ENCODE results near the gene CDK4. TPM values are rescaled to one million over a fixed set of nuclear protein-coding genes. Genes with fewer than 3 reads are reported as not detected.
"Not testable (repeated sequence)": the region's sequence is repeated elsewhere in the genome, so short reads cannot be mapped to it uniquely, and the experiment has no call there.

The CDK4 gene
- total RNA-seq, 1 donor from 2014 or later = 193 TPM

GRCh38 chr12:57724003-57724935 is 27.8 kb downstream of the CDK4 start:
- peak; percentile 60 for DNase-seq (ENCODE audit: extremely low spot score, unreplicated experiment)
- Mint-ChIP-seq H3K4me3 (peak overlapping the region; percentile 62), H3K4me1 (ENCODE audit: unreplicated experiment) (no peaks in the 10 kb centered on the region), H3K9me3 (no peaks in the 10 kb centered on the region), H3K27ac (peak overlapping the region; percentile 61), H3K36me3 (peaks cover 12% of the 10 kb centered on the region), H3K27me3 (peaks cover 57% of the 10 kb centered on the region)
- no peak for TF ChIP-seq CTCF (conservative IDR thresholded peaks at IDR 0.05)

DNA sequence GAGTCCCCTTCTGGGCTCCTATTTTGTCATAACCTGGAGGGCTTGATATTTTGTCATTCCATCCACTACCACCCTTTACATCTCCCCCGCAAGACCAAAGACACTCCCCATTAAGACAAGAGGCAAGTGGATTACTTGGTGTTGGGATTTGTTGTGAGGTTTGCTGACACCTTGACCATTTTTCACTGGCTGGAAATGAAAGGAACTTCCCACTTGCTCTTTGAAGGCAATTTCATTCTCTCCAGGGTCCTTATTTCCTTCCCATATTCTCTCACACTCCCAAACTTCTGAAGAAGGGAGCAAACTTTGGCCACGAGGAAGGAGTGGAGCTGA is 28.5 kb downstream of the CDK4 start:
- TF ChIP-seq CTCF (conservative IDR thresholded peaks at IDR 0.05) = no peak
- H3K27ac Mint-ChIP-seq = no peak overlapping the region
- no peak for DNase-seq (ENCODE audit: extremely low spot score, unreplicated experiment)

DNA sequence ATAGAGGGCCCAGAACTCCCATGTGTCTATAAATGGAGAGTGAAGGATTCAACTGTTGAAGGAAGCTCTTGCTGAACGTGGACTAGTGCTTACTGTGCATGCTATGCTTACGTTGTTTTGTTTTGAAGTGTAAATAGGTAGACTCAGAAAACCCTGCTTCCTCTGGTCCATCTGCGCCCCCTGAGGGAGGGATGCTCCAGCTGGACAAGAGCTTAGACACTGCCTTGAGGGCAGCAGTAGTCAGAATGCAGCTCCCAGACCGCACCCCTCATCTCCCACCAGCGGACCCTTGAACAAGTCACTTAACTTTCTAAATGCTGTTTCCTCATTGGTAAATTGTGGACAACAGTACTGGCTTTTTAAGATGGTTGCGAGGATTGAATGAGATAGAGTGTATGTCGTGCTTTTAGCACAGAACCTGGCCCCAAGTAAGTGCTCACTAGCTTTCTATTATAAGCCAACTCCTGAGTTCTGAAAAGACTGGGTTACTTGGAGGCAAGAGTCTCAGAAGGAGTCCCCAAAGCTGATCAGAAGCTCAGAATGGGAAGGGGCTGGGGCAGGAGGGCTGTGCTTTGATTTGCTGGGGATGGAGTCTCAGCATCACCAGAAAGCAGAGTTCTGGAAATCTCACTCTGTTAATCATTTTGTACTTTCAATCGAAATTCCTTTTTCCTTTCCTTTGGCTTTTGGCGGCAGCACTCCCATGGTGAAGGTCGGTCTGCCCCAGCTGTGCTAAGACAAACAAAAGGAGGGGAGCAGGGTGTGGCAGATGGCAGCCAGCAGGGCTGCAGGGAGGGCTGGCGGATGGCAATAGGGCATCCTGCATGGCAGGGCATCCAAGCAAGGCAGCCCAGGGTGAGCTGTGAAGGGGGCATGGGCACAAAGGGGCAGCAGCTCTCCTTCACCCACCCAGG is 29.1 kb downstream of the CDK4 start:
- H3K4me1 Mint-ChIP-seq (ENCODE audit: unreplicated experiment) = no peaks in the 10 kb centered on the region
- peaks cover 21% of the 10 kb centered on the region for H3K36me3 Mint-ChIP-seq
- H3K27ac Mint-ChIP-seq = no peak overlapping the region
- peaks cover 45% of the 10 kb centered on the region for H3K27me3 Mint-ChIP-seq
- TF ChIP-seq CTCF (conservative IDR thresholded peaks at IDR 0.05) = no peak
- H3K4me3 Mint-ChIP-seq = no peak overlapping the region
- peak; percentile 51 for DNase-seq (ENCODE audit: extremely low spot score, unreplicated experiment)
- no peaks in the 10 kb centered on the region for H3K9me3 Mint-ChIP-seq

More for the DNA sequence above, 28.5 kb downstream of the CDK4 start:
- no peaks in the 10 kb centered on the region for H3K9me3 Mint-ChIP-seq
- peaks cover 17% of the 10 kb centered on the region for H3K36me3 Mint-ChIP-seq
- no peaks in the 10 kb centered on the region for H3K4me1 Mint-ChIP-seq (ENCODE audit: unreplicated experiment)
- H3K4me3 Mint-ChIP-seq = no peak overlapping the region
- H3K27me3 Mint-ChIP-seq = peaks cover 51% of the 10 kb centered on the region

- peaks cover 35% of the 10 kb centered on the region for H3K27me3 Mint-ChIP-seq
- H3K36me3 Mint-ChIP-seq = peaks cover 23% of the 10 kb centered on the region
Measured at GRCh38 chr12:57721846-57722608, 30.1 kb downstream of the CDK4 start.

DNA sequence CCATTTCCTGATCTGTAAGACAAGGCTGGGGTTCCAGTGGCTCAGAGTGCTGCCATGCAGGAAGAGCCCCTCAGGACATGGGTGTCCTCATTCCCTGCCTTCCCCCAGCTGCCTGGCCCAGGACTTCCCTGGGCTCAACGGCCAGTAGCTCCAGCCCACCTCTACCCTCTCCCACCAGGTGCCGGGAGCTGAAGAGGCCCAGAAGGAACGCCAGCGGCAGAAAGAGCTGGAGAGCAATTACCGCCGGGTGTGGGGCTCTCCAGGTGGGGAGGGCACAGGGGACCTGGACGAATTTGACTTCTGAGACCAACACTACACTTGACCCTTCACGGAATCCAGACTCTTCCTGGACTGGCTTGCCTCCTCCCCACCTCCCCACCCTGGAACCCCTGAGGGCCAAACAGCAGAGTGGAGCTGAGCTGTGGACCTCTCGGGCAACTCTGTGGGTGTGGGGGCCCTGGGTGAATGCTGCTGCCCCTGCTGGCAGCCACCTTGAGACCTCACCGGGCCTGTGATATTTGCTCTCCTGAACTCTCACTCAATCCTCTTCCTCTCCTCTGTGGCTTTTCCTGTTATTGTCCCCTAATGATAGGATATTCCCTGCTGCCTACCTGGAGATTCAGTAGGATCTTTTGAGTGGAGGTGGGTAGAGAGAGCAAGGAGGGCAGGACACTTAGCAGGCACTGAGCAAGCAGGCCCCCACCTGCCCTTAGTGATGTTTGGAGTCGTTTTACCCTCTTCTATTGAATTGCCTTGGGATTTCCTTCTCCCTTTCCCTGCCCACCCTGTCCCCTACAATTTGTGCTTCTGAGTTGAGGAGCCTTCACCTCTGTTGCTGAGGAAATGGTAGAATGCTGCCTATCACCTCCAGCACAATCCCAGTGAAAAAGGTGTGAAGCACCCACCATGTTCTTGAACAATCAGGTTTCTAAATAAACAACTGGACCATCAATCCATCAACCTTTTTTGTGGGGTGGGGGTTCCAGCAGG is 31.2 kb downstream of the CDK4 start:
- peak; percentile 53 for DNase-seq (ENCODE audit: extremely low spot score, unreplicated experiment)
- H3K4me3 Mint-ChIP-seq = no peak overlapping the region
- peaks cover 23% of the 10 kb centered on the region for H3K36me3 Mint-ChIP-seq
- peaks cover 26% of the 10 kb centered on the region for H3K27me3 Mint-ChIP-seq
- H3K4me1 Mint-ChIP-seq (ENCODE audit: unreplicated experiment) = no peaks in the 10 kb centered on the region
- no peak for TF ChIP-seq CTCF (conservative IDR thresholded peaks at IDR 0.05)
- no peak overlapping the region for H3K27ac Mint-ChIP-seq
- H3K9me3 Mint-ChIP-seq = no peaks in the 10 kb centered on the region

More at GRCh38 chr12:57721846-57722608, 30.1 kb downstream of the CDK4 start:
- not testable (repeated sequence) for H3K9me3 Mint-ChIP-seq; H3K27ac Mint-ChIP-seq; H3K4me3 Mint-ChIP-seq; H3K4me1 Mint-ChIP-seq (ENCODE audit: unreplicated experiment)
- DNase-seq (ENCODE audit: extremely low spot score, unreplicated experiment) = peak; percentile 25
